Heart right ventricle (tissue), 16 donors: ENCODE data around the gene ATM. TPM values are rescaled to one million over a fixed set of nuclear protein-coding genes. Genes with fewer than 3 reads are reported as not detected.
"Not testable (repeated sequence)": the region's sequence is repeated elsewhere in the genome, so short reads cannot be mapped to it uniquely, and the experiment has no call there.

Experiments used
- ATAC-seq, 8 donors: fragments of 200-7000 bp; cut with Tn5 transposase; one replicate each; pipeline ENCODE4 v1.9.1; 2020; ENCODE audit warnings: mild to moderate bottlenecking in 8 of 8, moderate library complexity in 8 of 8, moderate number of reproducible peaks in 1 of 8
- DNase-seq, 2 donors: peaks; one replicate each; pipeline ENCODE4 v3.0.0-alpha.2; 2020
- H3K27ac ChIP-seq, 10 donors: fragments of 200-600 bp; sonication (generic) in 2 of 10; one replicate each; pipeline versions ENCODE4 v1.5.0 to v1.8.0; 2020 to 2022; ENCODE audit warnings: mild to moderate bottlenecking in 3 of 10
- H3K27me3 ChIP-seq, 7 donors: fragments of 200-600 bp; one replicate each; pipeline ENCODE4 v1.8.0; 2021 to 2022; ENCODE audit warnings: mild to moderate bottlenecking in 2 of 7
- H3K36me3 ChIP-seq, 9 donors: fragments of 200-600 bp; sonication (generic) in 1 of 9; one replicate each; pipeline versions ENCODE4 v1.5.0 to v1.8.0; 2020 to 2022; ENCODE audit warnings: mild to moderate bottlenecking in 2 of 9
- H3K4me1 ChIP-seq, 9 donors: fragments of 200-600 bp; sonication (generic) in 1 of 9; one replicate each; pipeline versions ENCODE4 v1.5.0 to v1.8.0; 2020 to 2022; ENCODE audit warnings: mild to moderate bottlenecking in 4 of 9
- H3K4me3 ChIP-seq, 10 donors: fragments of 200-600 bp; sonication (generic) in 2 of 10; one replicate each; pipeline versions ENCODE4 v1.5.0 to v1.8.0; 2020 to 2022; ENCODE audit warnings: mild to moderate bottlenecking in 7 of 10, moderate library complexity in 2 of 10
- H3K9me3 ChIP-seq, 11 donors: fragments of 200-600 bp in 10 of 11; sonication (generic) in 2 of 11; one replicate each; pipeline versions ENCODE4 v1.5.0 to v1.8.0; 2013 to 2022; ENCODE audit warnings: mild to moderate bottlenecking in 2 of 11, control low read depth in 1 of 11, moderate library complexity in 1 of 11
- WGBS, 2 donors: extraction: QIAGEN DNeasy Blood & Tissue Kit; methylation state at CpG; one replicate each; pipeline ENCODE4 v1.1.7; 2013; ENCODE audit warnings: inconsistent platforms in 1 of 2; 5-methylcytosine and 5-hydroxymethylcytosine counted together
- intact Hi-C, 10 donors: fragments of 100-400 bp; cut with DNase I; formaldehyde crosslinking; loops; one replicate each; pipeline versions ENCODE4 v1.11.1 to v1.14.2; 2022
- polyA plus RNA-seq, 2 donors: library from polyadenylated mRNA; stranded (reverse); fragments of 200-250 nt; gene quantifications; one replicate each; pipeline ENCODE4 v1.2.3, GENCODE V29; 2013
- total RNA-seq, 10 donors: library from RNA; stranded (reverse); fragmentation: NEBNext Ultra II Directional in 3 of 10; extraction: Animal tissue kit (Norgen Biotek cat#: 25700) in 3 of 10; gene quantifications; one replicate each; pipeline versions ENCODE4 v1.2.1 to v1.2.4, GENCODE V29; 2021 to 2023
- TF ChIP-seq, protein P1 (sequence below), 9 donors: fragments of 200-600 bp; sonication (generic) in 2 of 9; IDR thresholded peaks; one replicate each; pipeline versions ENCODE4 v1.5.0 to v1.8.0; 2021 to 2022; ENCODE audit warnings: antibody characterized with exemption in 9 of 9, mild to moderate bottlenecking in 5 of 9, moderate library complexity in 1 of 9
- donor health status: Arrhythmogenic right ventricular cardiomyopathy.
- donor health status: ischemic (EF 13 %, LVEDD 7.1; RV severe dilation, severe dysfunction).
- donor health status: healthy with polysubstance abuse.
- donor health status: DM: no; HTN: yes; CAD: no.
- donor health status: DM: no; HTN: no; CAD: no.
- donor health status: ischemic (EF 25% LVEDD 6.9; RV normal size, moderate dysfunction).
- donor health status: ischemic (EF 25% LVEDD 5.7; RV mildly dilated, moderate dysfunction).
- donor health status: healthy.
- donor health status: DM: yes; HTN: yes; CAD: no.
- donor health status: Ischemic cardiomyopathy.
- donor health status: ischemic (EF 35%, LVEDD 5.7; RV mildly dilated, moderate dysfunction).
- donor health status: nonischemic (EF 11% LVEDD 7.7; RV severe dilation, severe dysfunction).
- donor health status: DM: yes; HTN: yes; CAD: no.
- donor health status: PGD.
- donor health status: ischemic (EF 29% LVEDD 5.4; RV normal size, mild dysfunction).
- donor health status: nonischemic (EF 23%, LVEDD 6.1; RV moderate dilation, normal function).

Gene ATM
- total and polyA plus RNA-seq, 12 donors, result 9.4 to 50.7 (median 33.7) TPM

DNA sequence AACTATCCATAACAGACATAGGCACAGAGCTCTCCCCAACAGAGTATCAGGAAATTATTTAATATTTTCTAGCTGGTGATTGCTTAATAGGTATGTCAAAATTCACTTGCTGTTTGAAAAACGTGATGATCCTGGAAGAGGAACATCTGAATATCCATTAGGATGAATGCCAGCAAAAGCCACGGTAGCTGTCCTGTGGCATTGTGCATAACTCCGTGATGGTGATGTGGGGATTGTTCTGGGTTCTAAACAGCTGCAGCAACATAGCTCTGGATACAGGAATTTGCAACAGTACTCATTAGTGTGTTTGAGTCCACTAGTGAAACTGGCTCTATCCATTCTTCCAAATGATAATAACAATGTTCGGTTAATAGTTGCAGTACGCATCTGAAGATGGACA lies 165.7 kb downstream of the ATM start:
- TF ChIP-seq, protein P1, sequence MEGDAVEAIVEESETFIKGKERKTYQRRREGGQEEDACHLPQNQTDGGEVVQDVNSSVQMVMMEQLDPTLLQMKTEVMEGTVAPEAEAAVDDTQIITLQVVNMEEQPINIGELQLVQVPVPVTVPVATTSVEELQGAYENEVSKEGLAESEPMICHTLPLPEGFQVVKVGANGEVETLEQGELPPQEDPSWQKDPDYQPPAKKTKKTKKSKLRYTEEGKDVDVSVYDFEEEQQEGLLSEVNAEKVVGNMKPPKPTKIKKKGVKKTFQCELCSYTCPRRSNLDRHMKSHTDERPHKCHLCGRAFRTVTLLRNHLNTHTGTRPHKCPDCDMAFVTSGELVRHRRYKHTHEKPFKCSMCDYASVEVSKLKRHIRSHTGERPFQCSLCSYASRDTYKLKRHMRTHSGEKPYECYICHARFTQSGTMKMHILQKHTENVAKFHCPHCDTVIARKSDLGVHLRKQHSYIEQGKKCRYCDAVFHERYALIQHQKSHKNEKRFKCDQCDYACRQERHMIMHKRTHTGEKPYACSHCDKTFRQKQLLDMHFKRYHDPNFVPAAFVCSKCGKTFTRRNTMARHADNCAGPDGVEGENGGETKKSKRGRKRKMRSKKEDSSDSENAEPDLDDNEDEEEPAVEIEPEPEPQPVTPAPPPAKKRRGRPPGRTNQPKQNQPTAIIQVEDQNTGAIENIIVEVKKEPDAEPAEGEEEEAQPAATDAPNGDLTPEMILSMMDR (IDR thresholded peaks at IDR 0.05), result no peak
- intact Hi-C loops, result no loop called here
- Histone ChIP-seq H3K9me3 (no peaks in the 10 kb centered on the region), H3K36me3 (no peaks in the 10 kb centered on the region), H3K4me3 (no peak overlapping the region), H3K27ac (no peak overlapping the region), H3K27me3 (no peaks in the 10 kb centered on the region), H3K4me1 (no peaks in the 10 kb centered on the region)
- 85 to 86% methylated on average over 5 of the region's 5 CpGs for WGBS, 2 donors
- ATAC-seq (no peak), DNase-seq (no peak)

DNA sequence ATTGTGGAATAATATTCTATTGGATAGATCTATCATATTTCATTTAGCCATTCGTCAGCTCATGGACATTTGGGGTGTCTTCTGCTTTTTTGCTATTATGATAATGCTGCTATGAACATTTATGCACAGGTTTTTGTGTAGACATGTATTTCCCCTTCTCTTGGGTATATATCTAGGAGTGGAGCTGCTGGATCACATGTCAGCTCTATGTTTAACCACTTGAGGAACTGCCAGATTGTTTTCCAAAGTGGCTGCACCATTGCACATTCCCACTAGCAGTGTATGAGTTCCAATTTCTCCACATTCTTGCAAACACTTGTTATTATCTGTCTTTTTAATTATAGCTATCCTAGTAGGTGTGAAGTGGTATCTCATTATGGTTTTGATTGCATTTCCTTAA lies 169.5 kb downstream of the ATM start:
- TF ChIP-seq, protein P1 (IDR thresholded peaks at IDR 0.05), result no peak
- Histone ChIP-seq H3K36me3 (no peaks in the 10 kb centered on the region), H3K9me3 (no peaks in the 10 kb centered on the region), H3K27ac (no peak overlapping the region), H3K27me3 (no peaks in the 10 kb centered on the region), H3K4me1 (no peaks in the 10 kb centered on the region), H3K4me3 (no peak overlapping the region)
- intact Hi-C loops, result no loop called here
- 80 to 89% methylated on average over 1 of the region's 1 CpG for WGBS, 2 donors
- ATAC-seq (peak in 1 of 8 donors; percentile 42), DNase-seq (no peak)

DNA sequence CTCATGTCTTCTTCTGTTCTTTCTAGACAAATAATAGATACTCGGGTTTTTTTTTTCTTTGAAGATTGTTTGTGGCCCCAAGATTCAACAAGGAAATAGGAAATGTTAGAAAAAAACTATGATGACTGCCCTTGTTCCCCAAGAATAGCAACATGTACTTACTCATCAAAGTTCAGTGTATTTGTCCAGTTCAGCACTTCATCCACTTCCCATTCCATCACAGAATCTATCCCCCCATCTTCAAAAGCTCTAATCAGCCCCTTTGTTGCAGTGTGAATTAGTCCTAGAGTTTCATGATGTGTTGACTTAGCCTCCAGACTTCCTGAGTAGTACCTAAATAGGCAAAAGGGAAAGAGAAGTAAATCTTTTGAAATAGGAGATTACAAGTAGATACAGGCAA lies 170.2 kb downstream of the ATM start:
- intact Hi-C loops, result no loop called here
- H3K36me3 ChIP-seq, result no peaks in the 10 kb centered on the region
- TF ChIP-seq, protein P1 (IDR thresholded peaks at IDR 0.05), result no peak
- ATAC-seq (peak in 1 of 8 donors; percentile 52), DNase-seq (no peak)
- no peak overlapping the region for H3K27ac ChIP-seq
- 43 to 46% methylated on average over 1 of the region's 1 CpG for WGBS, 2 donors
- no peaks in the 10 kb centered on the region for H3K27me3 ChIP-seq
- H3K4me1 ChIP-seq, result no peaks in the 10 kb centered on the region
- H3K9me3 ChIP-seq, result no peaks in the 10 kb centered on the region
- H3K4me3 ChIP-seq, result no peak overlapping the region

DNA sequence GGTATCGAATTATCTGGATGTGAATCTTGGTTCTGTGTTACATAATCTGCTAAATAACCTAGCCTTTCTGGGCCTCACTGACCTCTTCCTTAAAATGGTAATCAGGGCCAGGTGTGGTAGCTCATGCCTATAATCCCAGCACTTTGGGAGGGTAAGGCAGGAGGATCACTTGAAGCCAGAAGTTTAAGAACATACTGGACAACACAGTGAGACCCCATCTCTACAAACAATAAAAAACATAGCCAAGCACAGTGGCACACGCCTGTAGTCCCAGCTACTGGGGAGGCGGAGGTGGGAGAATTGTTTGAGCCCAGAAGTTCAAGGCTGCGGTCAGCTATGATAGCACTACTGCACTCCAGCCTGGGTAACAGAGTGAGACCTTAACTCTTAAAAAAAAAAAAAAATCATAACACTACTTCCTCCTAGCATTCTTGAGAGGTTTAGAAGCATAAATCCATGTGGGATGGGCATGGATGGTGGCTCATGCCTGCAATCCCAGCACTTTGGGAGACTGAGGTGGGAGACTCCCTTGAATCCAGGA lies 171.9 kb downstream of the ATM start:
- no peak overlapping the region for H3K4me3 ChIP-seq
- H3K4me1 ChIP-seq, result no peaks in the 10 kb centered on the region
- intact Hi-C loops, result no loop called here
- H3K27me3 ChIP-seq, result no peaks in the 10 kb centered on the region
- ATAC-seq (no peak), DNase-seq (no peak)
- no peaks in the 10 kb centered on the region for H3K36me3 ChIP-seq
- 73 to 84% methylated on average over 4 of the region's 4 CpGs for WGBS, 2 donors
- H3K9me3 ChIP-seq, result no peaks in the 10 kb centered on the region
- H3K27ac ChIP-seq, result no peak overlapping the region
- TF ChIP-seq, protein P1 (IDR thresholded peaks at IDR 0.05), result no peak

DNA sequence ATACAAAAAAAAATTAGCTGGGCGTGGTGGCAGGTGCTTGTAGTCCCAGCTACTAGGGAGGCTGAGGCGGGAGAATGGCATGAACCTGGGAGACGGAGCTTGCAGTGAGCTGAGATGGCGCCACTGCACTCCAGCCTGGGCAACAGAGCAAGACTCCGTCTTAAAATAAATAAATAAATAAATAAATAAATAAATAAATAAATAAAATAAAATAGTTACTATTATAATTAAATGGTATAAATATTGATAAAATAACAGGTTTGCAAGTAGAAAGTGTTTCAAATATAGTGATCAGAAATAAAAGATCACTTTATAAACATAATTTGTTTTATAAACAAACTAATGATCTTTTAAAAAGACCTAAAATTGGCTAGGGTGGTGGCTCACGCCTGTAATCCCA lies 173.8 kb downstream of the ATM start:
- WGBS, 2 donors, result 92 to 96% methylated on average over 6 of the region's 6 CpGs
- DNase-seq, H3K4me3 ChIP-seq, H3K4me1 ChIP-seq, H3K27ac ChIP-seq, ATAC-seq, H3K9me3 ChIP-seq, H3K36me3 ChIP-seq, H3K27me3 ChIP-seq, intact Hi-C loops: not testable (repeated sequence)
